Iris pigment epithelial cell (primary cell): ENCODE results near the gene EZH1.
A peak's percentile ranks its signal among the peaks of the same experiment; 100 is the strongest.

ENCODE experiments used
- DNase-seq: peaks from one replicate; pipeline ENCODE4 v3.0.0-alpha.2; 2011; ENCODE audit warnings: low read depth

Gene EZH1

DNA sequence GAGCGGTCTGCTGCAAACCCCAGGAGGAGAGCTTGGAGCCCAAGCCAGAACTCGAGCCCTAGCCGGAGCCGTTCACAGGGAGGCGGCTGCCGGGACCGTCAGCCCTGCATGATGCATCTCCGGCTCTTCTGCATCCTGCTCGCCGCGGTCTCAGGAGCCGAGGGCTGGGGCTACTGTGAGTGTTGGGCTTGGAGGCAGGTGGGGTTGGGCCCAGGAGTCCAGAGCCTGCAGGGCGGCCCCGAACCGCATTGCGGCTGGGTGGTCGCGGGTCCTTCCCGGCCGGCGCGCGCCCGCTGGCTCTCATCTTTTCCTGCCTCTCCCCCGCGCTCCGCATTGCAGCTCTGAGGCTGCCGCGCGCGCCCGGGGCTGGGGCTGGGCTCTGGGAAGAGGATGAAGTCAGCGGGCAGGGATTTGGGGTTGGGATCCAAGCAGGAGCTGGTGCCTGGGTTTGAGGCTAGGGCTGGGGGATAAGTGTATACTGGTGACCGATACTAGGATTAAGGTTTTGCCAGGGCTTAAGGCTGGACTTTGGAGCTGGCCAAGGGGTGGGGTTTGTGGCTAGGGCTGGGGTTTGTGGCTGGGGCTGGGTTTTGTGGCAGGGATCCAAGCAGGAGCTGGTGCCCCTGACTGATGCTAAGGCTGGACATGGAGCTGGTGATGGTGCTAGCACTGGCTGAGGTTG lies 62.0 kb downstream of the EZH1 start:
- peak; percentile 72 for DNase-seq

DNA sequence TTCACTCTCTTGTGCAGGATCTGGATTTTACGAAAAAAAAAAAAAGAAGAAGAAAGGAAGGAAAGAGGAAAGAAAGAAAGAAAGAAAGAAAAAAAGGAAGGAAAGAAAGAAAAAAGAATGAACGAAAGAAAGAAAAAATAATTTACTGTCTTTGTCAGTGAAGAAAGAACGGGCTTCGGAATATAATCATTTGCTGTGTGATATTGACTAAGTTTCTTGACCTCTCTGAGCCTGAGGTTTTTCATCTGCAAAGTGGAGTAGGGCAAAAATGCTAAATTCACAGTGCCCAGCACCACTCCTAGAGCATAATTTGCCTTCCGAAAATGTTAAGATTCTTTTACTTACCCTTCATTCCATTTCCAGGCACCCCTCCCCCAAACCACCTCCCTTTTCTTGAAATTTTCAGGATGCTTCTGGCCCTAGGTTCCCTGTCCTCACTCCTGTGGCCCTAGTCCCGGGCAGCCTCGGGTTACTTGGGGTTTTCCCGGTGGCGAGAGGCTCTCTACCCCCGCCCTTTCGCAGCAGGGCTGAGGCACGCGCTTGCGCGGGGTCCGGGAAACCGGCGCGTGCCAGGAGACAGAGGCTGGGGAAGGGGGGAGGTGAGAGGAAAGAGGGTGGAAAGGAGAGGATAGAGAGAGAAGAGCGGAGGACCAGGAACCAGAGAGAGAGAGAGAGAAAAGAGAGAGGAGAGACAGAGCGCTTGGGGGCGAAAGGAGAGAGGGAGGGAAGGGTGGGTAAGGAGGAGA lies 62.7 kb downstream of the EZH1 start, which contains the start of gene CNTNAP1:
CNTNAP1 (plus strand) TSS at position 556 of the 746 bp plus-strand sequence. CDS start 299 bp downstream, outside the sequence.
- peak; percentile 75 for DNase-seq

DNA sequence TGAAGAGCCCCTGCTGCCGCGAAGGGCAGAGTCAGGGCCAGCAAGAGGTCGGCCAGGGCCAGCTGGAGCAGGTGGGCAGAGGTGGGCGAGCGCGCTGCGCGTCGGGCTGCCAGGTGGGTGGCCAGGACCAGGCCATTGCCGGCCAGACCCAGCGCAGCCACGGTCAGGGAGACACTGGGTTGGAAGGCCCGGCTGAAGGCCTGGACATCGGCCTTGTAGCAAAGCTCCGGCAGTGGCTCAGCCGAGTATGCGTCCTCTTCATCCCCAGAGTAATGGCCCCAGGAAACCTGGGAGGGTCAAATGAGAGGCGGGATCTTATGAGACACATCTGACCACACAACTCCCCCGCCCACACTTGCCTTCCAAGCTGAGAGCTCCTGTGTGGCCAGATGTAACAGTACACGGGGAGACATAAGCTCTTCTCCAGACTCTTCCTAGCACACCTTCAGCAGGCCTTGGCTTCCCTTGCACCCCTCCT lies 64.5 kb downstream of the EZH1 start:
- peak; percentile 24 for DNase-seq

DNA sequence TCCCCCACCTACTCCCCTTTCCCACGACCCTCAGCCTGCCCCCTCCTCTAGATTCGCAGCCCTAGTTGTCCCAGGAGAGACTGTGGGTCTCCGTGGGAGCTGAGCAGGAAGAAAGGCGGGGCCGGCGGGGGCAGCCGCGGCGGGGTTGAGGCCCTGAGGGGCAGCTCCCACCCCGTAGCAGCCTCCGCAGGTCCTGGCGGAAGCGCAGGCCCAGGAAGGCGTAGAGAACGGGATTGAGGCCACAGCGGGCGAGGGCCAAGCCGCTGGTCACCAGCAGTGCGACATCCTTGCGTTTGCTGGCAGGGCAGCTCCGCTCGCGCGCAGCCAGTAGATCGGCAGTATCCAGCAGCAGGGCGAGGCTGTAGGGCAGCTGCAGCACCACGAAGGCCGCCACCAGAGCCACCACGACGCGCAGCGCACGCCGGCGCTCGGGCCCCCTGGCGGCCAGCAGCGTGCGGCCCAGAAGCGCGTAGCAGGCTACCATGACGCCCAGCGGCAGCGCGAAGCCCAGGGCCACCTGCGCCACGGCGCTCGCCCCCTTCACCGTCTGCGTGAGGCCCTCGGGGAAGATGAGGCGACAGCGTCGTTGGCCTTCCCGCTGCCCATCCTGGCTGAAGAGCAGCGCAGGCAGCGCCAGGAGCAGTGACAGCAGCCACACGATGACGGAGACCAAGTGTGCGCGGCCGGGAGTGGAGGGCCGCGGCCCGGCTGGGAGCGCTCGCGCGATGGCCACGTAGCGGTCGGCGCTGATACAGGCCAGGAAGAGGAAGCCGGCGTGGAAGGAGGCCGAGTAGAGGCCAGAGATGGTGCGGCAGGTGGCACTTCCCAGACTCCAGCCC lies 65.1 kb downstream of the EZH1 start:
- DNase-seq = peak; percentile 79

DNA sequence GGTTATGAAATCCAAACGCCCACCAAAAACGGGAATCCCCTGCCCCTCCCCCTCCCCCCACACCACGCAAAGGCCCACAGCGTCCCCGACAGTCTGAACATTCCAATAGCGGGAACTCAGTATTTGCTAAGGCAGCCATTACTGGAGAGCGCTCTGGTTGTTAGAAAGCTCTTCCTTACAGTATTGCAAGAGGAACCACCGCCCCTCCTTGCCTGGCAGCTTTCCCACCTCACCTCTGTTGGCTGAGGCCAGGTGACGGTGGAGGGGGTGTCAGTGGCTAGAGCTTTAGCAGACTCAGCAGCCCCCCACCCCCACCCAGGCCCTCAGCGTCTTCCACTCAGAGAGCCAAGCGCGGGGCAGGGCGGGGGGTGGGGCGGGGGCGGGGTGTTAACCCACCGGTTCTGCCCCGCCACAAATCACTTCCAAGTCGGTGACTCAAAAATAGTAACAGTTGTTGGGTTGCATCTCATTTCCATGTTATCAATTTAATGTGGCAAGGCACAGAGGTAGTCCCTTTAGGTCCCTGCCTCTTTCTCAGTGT lies 65.8 kb downstream of the EZH1 start:
- DNase-seq = peak; percentile 59

DNA sequence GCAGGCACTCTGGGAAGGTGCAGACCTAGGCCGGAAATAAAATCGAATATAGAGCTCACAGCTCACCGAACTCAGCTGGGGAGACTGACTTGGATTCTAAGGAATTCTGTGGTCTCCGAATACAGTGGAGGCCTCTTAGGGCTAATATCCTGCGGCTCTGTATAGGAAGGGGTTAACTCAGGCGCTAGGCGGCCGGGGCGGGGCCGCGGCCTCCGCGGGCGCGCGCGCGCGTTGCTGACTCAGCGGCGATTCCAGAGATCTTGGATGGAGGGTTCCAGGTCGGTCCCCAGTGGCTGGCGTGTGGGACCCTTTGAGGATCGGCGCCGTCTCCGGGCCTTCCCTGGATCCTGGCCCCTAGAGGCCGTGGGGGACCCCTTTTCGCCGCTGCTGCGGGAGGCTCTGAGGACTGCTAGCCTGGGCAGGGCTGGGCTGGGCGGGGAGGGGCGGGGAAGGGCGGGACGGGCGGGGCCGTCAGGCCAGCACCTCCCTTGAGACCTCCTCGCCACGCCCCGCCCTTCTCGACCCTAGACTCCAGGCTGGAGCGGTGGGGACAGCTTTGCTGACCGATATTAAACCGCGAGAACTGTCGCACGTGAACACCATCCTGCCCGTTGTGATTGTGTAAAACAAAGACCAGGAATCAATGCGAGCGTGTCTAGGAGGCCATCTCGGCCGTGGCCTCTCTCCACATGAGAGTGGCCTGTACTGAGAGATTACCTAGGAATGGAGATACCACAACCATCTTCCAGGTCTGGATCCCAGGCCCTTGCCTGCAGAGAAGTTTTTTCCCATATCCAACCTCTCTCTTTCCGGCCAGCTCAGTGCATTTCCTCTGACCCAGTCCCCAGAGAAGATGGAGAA lies 66.7 kb downstream of the EZH1 start:
- peak; percentile 82 for DNase-seq

DNA sequence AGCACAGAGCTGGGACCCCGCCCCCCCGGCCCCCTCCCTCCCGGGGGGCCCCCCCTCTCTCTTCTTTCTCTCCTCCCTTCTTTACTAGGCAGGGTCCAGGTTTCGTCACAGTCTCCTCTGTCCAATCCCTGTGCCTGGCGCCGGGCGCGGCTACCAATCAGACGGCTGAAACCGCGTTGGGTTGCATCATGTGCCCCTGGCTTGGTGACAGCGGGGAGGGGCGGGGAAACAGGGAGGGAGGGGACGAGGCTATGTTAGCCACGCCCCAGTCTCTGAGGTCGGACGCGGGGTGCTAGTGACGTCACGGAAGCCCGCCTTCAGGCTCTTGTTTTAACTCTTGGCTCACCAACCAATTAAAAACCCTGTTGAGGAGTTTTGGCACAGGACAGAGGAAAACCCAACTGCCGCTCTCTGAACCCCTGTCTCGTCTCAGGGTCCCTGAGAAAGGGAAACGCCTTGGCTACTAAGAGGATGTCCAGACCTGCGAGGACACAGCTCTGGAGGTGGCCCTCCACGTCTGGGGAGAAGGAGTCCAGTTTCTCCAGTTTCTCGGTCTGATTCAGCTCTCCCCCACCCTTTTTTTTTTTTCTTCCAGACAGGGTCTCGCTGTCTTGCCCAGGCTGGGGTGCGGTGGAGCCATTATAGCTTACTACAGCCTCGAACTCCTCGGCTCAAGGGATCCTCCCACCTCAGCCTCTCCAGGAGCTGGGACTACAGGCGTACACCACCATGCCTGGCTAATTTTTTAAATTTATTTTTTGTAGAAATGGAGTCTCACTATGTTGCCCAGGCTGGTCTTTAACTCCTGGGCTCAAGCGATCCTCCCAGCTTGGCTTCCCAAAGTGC lies 67.6 kb downstream of the EZH1 start:
- peak; percentile 99 for DNase-seq

DNA sequence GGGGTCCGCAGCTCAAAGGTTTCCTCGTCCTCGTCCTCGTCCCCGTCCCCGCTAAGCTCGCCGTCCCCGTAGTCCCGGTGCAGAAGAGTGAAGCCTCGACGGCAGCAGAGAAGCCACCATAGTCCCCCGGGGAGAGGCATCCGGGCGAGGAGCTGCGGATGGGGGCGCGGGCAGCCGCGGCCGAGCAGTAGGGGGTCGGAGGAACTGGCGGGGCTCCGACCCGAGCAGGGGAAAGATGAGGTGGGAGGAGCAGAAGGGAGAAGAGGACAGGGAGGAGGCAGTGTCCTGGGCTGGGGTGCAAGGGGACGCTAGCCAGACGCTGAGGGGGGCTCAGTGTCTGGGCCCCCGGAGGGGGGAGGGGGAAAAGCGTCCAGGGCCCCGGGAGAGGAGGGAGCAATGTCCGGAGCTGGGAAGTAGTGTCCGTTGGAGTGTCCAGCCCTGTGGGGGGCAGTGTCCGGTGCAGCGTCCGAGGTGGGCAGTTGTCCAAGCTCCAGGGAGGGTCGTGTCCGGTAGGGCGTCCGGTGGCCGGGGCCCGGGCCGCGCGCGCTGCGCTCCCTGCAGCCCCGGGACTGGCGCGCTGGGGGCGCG lies 68.3 kb downstream of the EZH1 start, which contains the start of gene PLEKHH3:
PLEKHH3 (minus strand) TSS at position 571 of the 588 bp plus-strand sequence; CDS start at position 140, 431 bp downstream.
- no peak for DNase-seq

DNA sequence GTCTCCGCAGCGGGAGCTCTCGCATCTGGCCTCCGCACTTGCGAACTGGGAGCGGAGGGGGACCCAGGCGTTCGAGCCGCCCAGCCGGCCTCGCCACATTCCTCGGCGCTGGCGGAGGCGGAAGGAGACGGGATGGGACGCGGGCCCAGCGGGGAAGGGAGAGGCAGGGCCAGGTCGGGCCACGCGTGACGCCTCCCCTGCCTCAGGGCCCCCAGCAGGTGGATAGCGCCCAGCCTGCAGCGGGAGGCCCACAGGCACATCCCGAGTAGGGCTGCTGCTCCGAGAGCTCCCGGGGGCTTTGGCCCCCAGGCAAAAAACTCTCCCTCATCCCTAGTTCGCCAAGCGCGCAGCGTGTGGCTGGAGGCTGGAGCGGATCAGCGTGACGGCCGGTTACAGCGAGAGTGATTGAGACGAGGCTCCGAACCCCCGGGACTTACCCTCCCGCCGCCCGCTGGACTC lies 68.8 kb downstream of the EZH1 start:
- peak; percentile 62 for DNase-seq

DNA sequence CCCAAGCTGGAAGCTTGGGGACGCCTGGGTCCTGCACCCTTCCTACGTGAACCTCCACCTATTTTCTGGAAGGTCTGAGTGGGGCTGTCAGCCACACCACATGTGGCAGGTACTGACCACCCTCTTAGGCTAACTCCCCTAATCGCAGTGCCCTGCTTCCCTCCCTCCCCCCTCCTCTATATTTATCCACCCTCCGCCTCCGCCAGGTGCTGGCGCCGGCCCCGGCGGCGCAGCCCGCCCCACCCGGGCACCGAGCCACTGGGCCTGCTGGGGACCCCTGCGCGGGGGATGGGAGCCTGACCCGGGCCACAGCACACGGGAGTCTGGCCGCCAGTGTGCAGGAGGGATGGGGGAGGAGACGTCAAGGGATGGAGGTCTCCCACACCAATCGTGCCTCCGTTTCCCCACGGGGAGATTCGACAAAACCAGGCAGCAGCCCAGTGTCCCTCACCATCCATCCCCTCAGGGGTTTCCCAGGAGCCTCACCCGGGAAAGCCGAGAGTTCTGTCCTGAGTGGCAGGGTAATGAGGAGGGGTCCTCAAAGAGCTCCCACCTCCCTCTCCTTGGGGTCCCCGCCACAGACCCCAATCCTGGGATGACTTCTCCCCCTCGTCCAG lies 69.4 kb downstream of the EZH1 start:
- no peak for DNase-seq

DNA sequence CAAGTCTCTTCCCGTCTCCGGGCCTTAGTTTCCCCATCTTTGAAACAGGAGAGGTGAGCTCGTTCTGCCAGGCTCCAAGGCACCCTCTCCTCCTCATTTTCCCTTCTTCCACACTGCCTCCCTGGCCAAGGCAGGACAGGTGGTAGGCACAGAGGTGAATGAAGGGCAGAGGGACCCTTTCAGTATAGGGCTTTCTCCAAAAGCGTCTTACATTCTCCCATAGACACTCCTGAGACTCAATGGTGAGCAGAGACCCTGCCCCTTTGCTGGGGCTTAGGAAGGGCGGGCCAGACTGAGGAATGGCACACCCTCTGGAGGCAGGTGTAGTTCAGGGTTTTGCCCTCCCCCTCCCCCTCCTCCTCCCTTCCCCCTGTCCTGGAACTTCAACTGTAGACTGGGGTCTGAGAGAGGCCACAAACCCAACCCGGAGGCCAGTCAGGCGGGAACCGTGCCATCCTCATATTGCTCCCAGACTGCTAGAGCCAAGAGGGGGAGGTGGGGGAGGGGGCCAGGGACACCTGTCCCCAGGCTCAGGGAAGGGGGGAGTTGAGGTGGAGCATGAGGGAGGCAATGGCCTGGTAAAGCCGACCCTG lies 70.0 kb downstream of the EZH1 start:
- no peak for DNase-seq

DNA sequence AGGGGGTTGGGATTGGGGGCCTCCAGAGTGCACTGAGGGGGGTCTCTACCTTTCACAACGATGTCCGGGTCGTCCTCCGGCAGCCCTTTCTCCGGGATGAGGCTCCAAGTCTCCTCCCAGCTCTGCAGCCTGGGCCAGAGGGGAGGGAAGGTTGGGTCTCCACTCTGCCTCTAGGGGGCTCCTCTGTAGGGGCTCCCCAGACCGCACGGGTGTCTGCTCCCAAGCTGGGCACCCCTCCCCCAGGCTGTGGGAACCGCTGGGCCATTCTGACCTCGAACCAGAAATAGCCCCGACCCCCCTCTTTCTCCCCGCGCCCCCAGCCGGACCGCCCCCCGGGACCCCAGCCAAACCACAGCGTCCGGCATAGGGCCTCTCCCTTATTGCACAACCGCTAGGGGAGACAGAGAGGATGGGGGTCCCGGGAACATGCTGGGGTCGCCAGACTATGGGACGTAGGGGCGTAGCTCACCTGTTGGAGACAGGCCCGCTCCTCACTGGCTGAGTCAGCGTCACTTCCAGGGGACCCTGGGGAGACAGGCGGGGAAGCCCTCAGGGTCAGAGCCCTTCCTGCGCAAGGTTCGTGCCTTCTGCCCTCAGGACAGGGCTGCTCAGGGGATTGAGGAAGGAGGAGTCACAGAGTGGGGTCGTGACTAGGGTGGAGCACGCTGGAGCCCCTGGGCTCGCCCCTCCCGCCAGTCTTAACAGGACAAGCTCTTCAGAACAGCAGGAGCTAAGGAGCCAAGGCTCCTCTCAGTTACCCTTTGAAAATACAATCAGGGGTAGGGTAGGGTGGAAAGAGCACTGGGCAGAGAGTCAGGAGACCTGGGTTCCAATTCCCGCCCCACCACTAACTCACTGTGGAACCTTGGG lies 70.7 kb downstream of the EZH1 start:
- peak; percentile 67 for DNase-seq

DNA sequence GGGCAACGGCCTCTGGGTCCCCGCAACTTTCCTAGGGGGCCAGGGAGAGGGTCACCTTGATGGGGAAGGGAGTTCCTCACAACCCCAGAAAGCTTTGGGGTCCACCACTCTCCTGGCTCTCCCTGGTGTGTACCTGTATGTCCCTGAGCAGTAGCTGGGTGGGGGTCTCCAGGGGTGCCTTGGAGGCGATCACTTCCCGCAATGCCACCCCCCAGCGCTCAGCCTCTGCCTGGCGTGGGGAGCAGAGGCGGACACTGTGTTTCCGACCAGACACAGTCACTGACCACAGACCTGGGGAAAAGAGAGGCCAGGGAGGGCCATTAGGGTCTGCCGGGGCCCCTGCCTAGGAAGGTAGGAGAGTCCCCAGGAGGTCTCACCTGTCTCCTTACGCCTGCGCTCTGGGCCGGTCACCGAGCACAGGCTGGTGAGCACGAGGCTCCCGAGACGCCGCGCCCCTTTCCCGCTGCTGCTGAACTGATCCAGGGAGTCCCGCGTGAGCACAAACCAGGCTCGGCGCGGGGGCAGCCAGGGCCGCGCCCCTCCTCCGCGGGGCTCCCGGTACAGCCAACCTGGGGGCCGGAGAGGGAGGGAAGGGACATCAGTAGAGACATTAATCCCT lies 71.5 kb downstream of the EZH1 start:
- DNase-seq = peak; percentile 10

DNA sequence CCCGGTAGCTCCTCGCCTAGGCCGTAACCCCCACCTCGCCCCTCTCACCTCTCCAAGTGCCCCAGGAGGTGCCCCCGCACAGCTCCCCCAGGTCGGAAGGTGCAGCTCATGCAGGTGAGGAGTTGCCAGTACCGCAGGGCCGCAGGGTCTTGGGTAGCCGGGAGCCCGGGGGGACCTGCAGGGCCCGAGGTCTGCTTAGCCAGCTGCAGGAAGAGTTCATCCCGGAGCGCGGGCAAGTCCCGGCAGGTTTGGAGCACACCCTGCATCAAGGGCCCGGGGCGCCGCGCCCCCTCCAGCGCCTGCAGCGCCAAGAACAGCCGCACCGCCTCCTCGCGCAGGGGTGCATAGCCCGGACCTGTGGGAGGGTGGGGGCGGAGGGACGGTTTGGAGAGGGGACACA lies 72.8 kb downstream of the EZH1 start:
- DNase-seq = no peak

DNA sequence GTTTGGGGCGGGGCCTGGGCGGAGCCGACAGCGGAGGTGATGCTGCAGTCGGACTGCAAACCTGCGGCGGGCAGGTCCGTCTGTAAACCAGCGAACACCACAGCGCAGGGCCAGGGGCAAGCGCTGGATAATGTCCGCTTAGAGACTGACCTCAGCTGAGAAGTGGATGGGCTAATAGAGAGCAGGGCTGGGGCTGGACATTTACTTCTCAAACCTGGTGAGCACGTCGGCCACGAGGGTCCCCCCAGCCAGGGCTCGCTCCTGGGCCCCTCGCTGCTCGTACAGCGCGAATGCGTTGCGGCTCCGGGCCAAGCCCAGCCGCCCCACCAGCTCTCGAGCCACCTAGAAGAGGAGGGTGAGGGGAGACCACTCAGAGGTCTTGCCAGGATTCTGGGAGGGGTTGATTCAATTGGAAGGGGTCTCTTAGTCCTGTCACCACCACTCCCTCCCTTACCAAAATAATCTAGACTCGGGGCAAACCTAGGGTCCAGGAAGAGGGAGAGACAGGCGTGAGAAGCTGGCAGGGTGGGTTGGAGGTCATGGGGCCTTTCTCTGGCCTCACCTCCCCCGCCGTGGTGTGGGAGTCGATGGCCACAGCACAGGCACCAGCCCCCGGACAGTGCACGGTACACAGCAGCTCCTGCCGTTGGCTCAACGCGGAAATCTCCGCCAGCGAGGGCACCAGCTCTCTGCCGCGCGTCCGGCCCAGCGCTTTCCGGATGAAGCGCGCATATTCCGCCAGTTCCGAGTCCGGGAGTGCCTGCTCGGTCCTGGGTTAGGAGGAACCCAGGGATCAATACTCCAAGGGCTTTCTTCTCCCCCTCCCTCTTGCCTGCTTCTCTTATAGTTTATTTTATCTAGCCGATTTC lies 73.8 kb downstream of the EZH1 start:
- no peak for DNase-seq
